ENCODE results near the gene FAM222A. TPM values are rescaled to one million over a fixed set of nuclear protein-coding genes. Genes with fewer than 3 reads are reported as not detected.

The FAM222A gene
- total and polyA plus RNA-seq, 2 of the 4 experiments (the other 2 are of a cell fraction): under 0.01 to 0.32 TPM

- Histone ChIP-seq H3K36me3 (ENCODE audit: control insufficient read depth, insufficient read depth, low read length) (no peaks in the 10 kb centered on the region), H3K9ac (ENCODE audit: low read depth, low read length) (no peak overlapping the region), H3K14ac (replicated peaks; ENCODE audit: low read depth, low read length) (no peak overlapping the region), H3K56ac (ENCODE audit: extremely low read depth, insufficient read depth, low read length) (no peak overlapping the region), H3K79me1 (ENCODE audit: low read depth in 1 of 2, low read length in 2 of 2) (no peaks in the 10 kb centered on the region), H2BK120ac (ENCODE audit: low read depth, low read length) (no peak overlapping the region), H3K9me3 (ENCODE audit: control insufficient read depth, insufficient read depth, low read length) (no peaks in the 10 kb centered on the region), H3K4ac (ENCODE audit: low read depth, low read length) (no peak overlapping the region), H3K4me1 (ENCODE audit: control insufficient read depth, insufficient read depth, low read length) (no peaks in the 10 kb centered on the region), H2AK9ac (replicated peaks; ENCODE audit: low read depth, low read length, poor library complexity) (no peak overlapping the region), H3K4me2 (ENCODE audit: low read depth, low read length) (no peak overlapping the region), H4K5ac (ENCODE audit: low read depth, low read length) (no peak overlapping the region), H4K20me1 (ENCODE audit: insufficient read depth, low read length) (no peaks in the 10 kb centered on the region), H4K8ac (ENCODE audit: low read depth in 2 of 2, low read length in 2 of 2) (no peak overlapping the region), H3K27me3 (ENCODE audit: control insufficient read depth, insufficient read depth, low read length) (peaks cover 16% of the 10 kb centered on the region; the same call in 1 of the 2 replicates), H3K27ac (ENCODE audit: insufficient read depth, low read length) (no peak overlapping the region), H4K91ac (ENCODE audit: insufficient read depth, low read depth, low read length) (no peak overlapping the region), H3K18ac (ENCODE audit: low read depth, low read length) (no peak overlapping the region), H2BK15ac (ENCODE audit: low read depth, low read length) (no peak overlapping the region), H3K23ac (ENCODE audit: low read depth, low read length) (no peak overlapping the region), H2BK5ac (ENCODE audit: low read depth, low read length, poor library complexity, severe bottlenecking) (no peak overlapping the region), H2BK20ac (ENCODE audit: low read depth, low read length) (no peak overlapping the region), H3K9me1 (ENCODE audit: insufficient read depth, low read length) (no peaks in the 10 kb centered on the region), H3K4me3 (ENCODE audit: insufficient read depth, low read depth, low read length) (no peak overlapping the region), H2AFZ (replicated peaks; ENCODE audit: low read length, poor library complexity) (no peak overlapping the region), H2AK5ac (ENCODE audit: low read depth, low read length) (no peak overlapping the region)
- TF ChIP-seq BHLHE40 (IDR thresholded peaks at IDR 0.05; ENCODE audit: low read depth, low read length): no peak
- no peak for TF ChIP-seq RFX5 (IDR thresholded peaks at IDR 0.05; ENCODE audit: low read depth, low read length)
- TF ChIP-seq ELK1 (IDR thresholded peaks at IDR 0.05; ENCODE audit: borderline replicate concordance, low read depth, low read length): no peak
- TF ChIP-seq USF2 (IDR thresholded peaks at IDR 0.05; ENCODE audit: low read depth, low read length): no peak
- TF ChIP-seq MXI1 (IDR thresholded peaks at IDR 0.05; ENCODE audit: borderline replicate concordance, low read depth, low read length): no peak
- no peak for TF ChIP-seq POLR2A (IDR thresholded peaks at IDR 0.05; ENCODE audit: low read depth, low read length)
- TF ChIP-seq CEBPB (IDR thresholded peaks at IDR 0.05; ENCODE audit: low read depth, low read length): no peak
- TF ChIP-seq SMC3 (IDR thresholded peaks at IDR 0.05; ENCODE audit: low read depth, low read length): no peak
- TF ChIP-seq RCOR1 (IDR thresholded peaks at IDR 0.05; ENCODE audit: insufficient replicate concordance, low read length): no peak
- no peak for TF ChIP-seq FOS (IDR thresholded peaks at IDR 0.05; ENCODE audit: low read depth, low read length)
- TF ChIP-seq MAFK (IDR thresholded peaks at IDR 0.05; ENCODE audit: low read depth, low read length): no peak
- no peak for TF ChIP-seq CTCF (conservative IDR thresholded peaks at IDR 0.05; ENCODE audit: low read depth, low read length)
- TF ChIP-seq CHD1 (IDR thresholded peaks at IDR 0.05; ENCODE audit: low read depth, low read length): no peak
- TF ChIP-seq RAD21 (IDR thresholded peaks at IDR 0.05; ENCODE audit: low read length): no peak
- in situ Hi-C loops (cut with MboI; ENCODE audit: low sequenced_read_pairs): no loop called here
- ChIA-PET POLR2A (ENCODE audit: unreplicated experiment) (no interaction called here), CTCF (no interaction called here)
- intact Hi-C loops (cut with micrococcal nuclease): no loop called here
- no TSS peak for BruUV-seq (replicated peaks)
- no peak for ATAC-seq (ENCODE audit: low read depth)
- no peak for DNase-seq
- dilution Hi-C loops (cut with HindIII; ENCODE audit: low sequenced_read_pairs, unreplicated experiment): no loop called here
- no CpG with 5 or more reads among the region's 1 CpG for WGBS, 2 experiments (ENCODE audit: extremely low coverage in 2 of 2, insufficient read length in 1 of 2)
These were observed 47.6 kb upstream of the FAM222A start for GRCh38 chr12:109666068-109666467.
